Fibroblast of the aortic adventitia (primary cell): Measurements from ENCODE around the gene FUOM. TPM values are rescaled to one million over a fixed set of nuclear protein-coding genes. Genes with fewer than 3 reads are reported as not detected.

Experiments
- DNase-seq: peaks from one replicate; pipeline ENCODE4 v3.0.0-alpha.2; 2010; ENCODE audit warnings: low read depth
- H3K4me3 ChIP-seq: 2 replicates; pipeline ENCODE4 v1.5.1; 2011; ENCODE audit warnings: low read depth, mild to moderate bottlenecking, control low read depth, low read length, moderate library complexity
- total RNA-seq: library from RNA; depleted of rRNA; stranded (reverse); fragments of >200 nt; gene quantifications from 2 replicates; pipeline ENCODE4 v1.2.3, GENCODE V29; 2012; ENCODE audit warnings: low replicate concordance
- TF ChIP-seq, protein P1 (sequence below): IDR thresholded peaks from 2 replicates; pipeline ENCODE4 v1.5.1; 2011; ENCODE audit warnings: mild to moderate bottlenecking, low read length, control low read depth, inconsistent platforms; ENCODE audit not compliant: insufficient read depth

The FUOM gene
- total RNA-seq, 1 donor, result 16.9 TPM

DNA sequence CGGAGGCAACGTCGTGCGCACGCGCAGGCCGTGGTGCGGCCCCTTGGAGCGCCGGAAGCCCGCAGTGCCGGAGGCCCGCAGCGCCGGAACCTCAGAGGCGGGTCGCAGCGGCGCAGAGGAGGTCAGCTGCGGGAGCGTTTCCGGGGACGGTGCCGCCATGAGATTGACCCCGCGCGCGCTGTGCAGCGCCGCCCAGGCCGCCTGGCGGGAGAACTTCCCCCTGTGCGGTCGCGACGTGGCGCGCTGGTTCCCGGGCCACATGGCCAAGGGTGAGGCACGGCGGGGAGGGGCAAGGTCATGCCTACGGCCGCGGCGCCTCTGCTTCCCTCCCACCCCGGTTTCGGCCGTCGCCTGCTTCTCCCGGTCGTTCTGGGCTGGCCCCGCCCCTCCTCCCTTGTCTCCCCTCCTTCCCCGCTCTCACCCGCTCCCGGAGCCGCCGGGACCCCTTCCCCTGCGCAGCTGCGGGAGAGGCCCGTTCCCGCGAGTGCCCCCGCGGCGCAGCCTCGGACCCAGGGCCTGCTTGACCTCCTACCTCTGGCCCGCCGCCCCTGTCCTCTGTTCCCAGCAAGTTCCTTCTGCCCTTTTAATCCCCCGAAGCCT, 36.3 kb upstream of the FUOM start, which contains the start of gene MTG1:
TSS of gene MTG1 (plus strand) at position 94 of the 600 bp plus-strand sequence. CDS start at position 158, 64 bp downstream.
- peak within 1 kb of the TSS; percentile 90 for H3K4me3 ChIP-seq
- peak; percentile 89 for DNase-seq
- TF ChIP-seq, protein P1, sequence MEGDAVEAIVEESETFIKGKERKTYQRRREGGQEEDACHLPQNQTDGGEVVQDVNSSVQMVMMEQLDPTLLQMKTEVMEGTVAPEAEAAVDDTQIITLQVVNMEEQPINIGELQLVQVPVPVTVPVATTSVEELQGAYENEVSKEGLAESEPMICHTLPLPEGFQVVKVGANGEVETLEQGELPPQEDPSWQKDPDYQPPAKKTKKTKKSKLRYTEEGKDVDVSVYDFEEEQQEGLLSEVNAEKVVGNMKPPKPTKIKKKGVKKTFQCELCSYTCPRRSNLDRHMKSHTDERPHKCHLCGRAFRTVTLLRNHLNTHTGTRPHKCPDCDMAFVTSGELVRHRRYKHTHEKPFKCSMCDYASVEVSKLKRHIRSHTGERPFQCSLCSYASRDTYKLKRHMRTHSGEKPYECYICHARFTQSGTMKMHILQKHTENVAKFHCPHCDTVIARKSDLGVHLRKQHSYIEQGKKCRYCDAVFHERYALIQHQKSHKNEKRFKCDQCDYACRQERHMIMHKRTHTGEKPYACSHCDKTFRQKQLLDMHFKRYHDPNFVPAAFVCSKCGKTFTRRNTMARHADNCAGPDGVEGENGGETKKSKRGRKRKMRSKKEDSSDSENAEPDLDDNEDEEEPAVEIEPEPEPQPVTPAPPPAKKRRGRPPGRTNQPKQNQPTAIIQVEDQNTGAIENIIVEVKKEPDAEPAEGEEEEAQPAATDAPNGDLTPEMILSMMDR, result peak; percentile 6

DNA sequence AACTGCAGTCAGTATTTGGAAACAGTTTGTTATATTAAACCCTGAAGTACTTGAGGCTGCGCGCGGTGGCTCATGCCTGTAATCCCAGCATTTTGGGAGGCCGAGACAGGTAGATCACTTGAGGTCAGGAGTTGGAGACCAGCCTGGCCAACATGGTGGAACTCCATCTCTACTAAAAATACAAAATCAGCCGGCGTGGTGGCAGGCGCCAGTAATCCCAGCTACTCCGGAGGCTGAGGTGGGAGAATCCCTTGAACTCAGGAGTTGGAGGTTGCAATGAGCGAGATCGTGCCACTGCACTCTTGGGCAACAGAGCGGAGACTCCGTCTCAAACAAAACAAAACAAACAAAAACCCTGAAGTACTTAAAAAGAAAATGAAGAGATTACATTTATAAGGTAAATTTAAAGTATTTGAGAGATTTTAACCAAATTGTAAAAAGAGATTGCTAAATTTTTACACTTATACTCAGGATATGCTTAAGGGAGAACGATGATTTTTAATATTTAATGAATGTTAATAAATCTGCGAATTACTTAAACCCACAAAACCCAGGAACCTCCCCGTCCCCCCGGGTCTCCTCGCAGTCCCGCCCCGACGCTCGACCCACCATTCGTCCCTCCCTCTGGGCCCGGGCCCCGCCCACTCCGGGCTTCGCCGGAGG, 35.7 kb upstream of the FUOM start:
- DNase-seq, result no peak
- TF ChIP-seq, protein P1, result no peak
- peak overlapping the region; percentile 22 for H3K4me3 ChIP-seq

- no peak overlapping the region for H3K4me3 ChIP-seq
- TF ChIP-seq, protein P1, result no peak
- no peak for DNase-seq
Measured at GRCh38 chr10:133391761-133392518, 34.1 kb upstream of the FUOM start.

DNA sequence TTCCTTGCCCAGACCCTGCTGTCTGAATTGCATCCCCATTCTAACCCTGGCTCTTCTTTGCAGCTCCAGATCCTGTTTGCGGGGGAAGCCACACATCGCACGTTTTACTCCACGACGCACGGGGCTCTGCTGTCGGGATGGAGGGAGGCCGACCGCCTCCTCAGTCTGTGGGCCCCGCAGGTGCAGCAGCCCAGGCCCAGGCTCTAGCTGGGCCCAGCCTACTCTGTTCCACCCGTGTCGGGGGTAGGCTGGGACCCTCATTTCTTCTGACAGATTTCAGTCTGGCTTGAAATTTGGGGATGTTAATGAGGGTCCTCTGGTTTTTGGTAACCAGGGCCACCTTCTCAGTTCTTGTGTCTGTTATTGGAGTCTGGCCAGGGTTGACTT, 33.4 kb upstream of the FUOM start:
- no peak overlapping the region for H3K4me3 ChIP-seq
- TF ChIP-seq, protein P1, result no peak
- DNase-seq, result no peak

DNA sequence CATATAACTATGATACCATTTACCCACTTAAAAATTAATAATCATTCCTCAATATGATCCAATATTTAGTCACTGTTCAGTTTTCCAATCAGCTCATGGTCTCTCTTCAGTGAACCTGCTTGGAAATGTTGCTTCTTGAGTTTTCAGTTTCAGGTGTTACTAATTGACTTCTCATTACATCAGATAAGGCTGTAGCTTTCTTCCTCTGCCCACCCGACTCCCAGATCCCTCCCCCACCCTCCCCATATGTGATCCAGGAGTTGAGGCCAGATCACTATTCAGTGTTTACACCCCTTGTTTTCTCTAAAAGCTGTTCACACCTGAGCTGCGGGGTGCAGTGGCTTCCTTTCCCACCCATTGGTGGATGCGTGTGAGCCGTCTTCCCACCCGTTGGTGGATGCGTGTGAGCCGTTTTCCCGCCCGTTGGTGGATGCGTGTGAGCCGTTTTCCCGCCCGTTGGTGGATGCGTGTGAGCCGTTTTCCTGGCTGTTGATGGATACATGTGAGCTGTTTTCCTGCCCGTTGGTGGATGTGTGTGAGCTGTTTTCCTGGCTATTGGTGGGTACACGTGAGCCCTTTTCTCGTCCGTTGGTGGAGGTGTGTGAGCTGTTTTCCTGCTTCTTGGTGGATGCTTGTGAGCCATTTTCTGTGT, 32.9 kb upstream of the FUOM start:
- TF ChIP-seq, protein P1, result no peak
- DNase-seq, result no peak
- no peak overlapping the region for H3K4me3 ChIP-seq

GRCh38 chr10:133388973-133389818, 31.4 kb upstream of the FUOM start:
- H3K4me3 ChIP-seq, result no peak overlapping the region
- no peak for DNase-seq
- TF ChIP-seq, protein P1, result no peak
